NCI-H460 (cell line): ENCODE measurements around the gene ATP1A4. TPM values are rescaled to one million over a fixed set of nuclear protein-coding genes. Genes with fewer than 3 reads are reported as not detected.
A peak's percentile ranks its signal among the peaks of the same experiment; 100 is the strongest.

ENCODE experiments used
- DNase-seq: peaks from one replicate; pipeline ENCODE4 v3.0.0-alpha.2; 2016; ENCODE audit warnings: low read depth; ENCODE audit errors: extremely low read depth
- total RNA-seq: library from RNA; depleted of rRNA; stranded (reverse); fragments of >200 nt; shearing (Covaris generic); gene quantifications from 2 replicates; pipeline ENCODE4 v1.2.3, GENCODE V29; 2014

ATP1A4 gene
- total RNA-seq, 1 experiment from 2014 or later = not detected

- no peak for DNase-seq
These were observed 11.6 kb upstream of the ATP1A4 start for GRCh38 chr1:160139840-160140239.

- no peak for DNase-seq
These were observed 7.7 kb upstream of the ATP1A4 start for GRCh38 chr1:160143695-160144094.

- no peak for DNase-seq
These were observed 6.5 kb upstream of the ATP1A4 start for GRCh38 chr1:160144921-160145320.

GRCh38 chr1:160146107-160146506 lies 5.3 kb upstream of the ATP1A4 start:
- no peak for DNase-seq

- DNase-seq = no peak
These were observed 3.3 kb upstream of the ATP1A4 start for GRCh38 chr1:160148121-160148520.

- no peak for DNase-seq
These were observed 2.2 kb upstream of the ATP1A4 start for GRCh38 chr1:160149233-160149632.

- DNase-seq = peak; percentile 38
These were observed 1.7 kb upstream of the ATP1A4 start for GRCh38 chr1:160149716-160150115.

- DNase-seq = no peak
These were observed 3.4 kb downstream of the ATP1A4 start for GRCh38 chr1:160154790-160155189.

- DNase-seq = no peak
These were observed 5.0 kb downstream of the ATP1A4 start for GRCh38 chr1:160156361-160156760.

- DNase-seq = no peak
These were observed 5.8 kb downstream of the ATP1A4 start for GRCh38 chr1:160157174-160157573.

- no peak for DNase-seq
These were observed 6.6 kb downstream of the ATP1A4 start for GRCh38 chr1:160158031-160158430.

- no peak for DNase-seq
These were observed 7.1 kb downstream of the ATP1A4 start for GRCh38 chr1:160158534-160158933.

- no peak for DNase-seq
These were observed 8.4 kb downstream of the ATP1A4 start for GRCh38 chr1:160159846-160160245.

GRCh38 chr1:160161965-160162705 lies 10.7 kb downstream of the ATP1A4 start:
- no peak for DNase-seq

GRCh38 chr1:160162931-160163330 lies 11.5 kb downstream of the ATP1A4 start:
- no peak for DNase-seq

GRCh38 chr1:160163615-160164014 lies 12.2 kb downstream of the ATP1A4 start:
- DNase-seq = no peak

GRCh38 chr1:160164121-160164520 lies 12.7 kb downstream of the ATP1A4 start:
- DNase-seq = no peak

GRCh38 chr1:160166166-160166868 lies 14.9 kb downstream of the ATP1A4 start:
- no peak for DNase-seq

GRCh38 chr1:160167056-160167455 lies 15.7 kb downstream of the ATP1A4 start:
- no peak for DNase-seq

- DNase-seq = no peak
These were observed 16.2 kb downstream of the ATP1A4 start for GRCh38 chr1:160167580-160167979.

- no peak for DNase-seq
These were observed 16.6 kb downstream of the ATP1A4 start for GRCh38 chr1:160168016-160168415.
